ENCODE data around the gene TBXA2R. TPM values are rescaled to one million over a fixed set of nuclear protein-coding genes. Genes with fewer than 3 reads are reported as not detected.
"Not testable (repeated sequence)": the region's sequence is repeated elsewhere in the genome, so short reads cannot be mapped to it uniquely, and the experiment has no call there.

The TBXA2R gene
- total RNA-seq: 1 to 10 TPM; 2.6 to 2.8 TPM

- H3K27ac Mint-ChIP-seq: no peak within 1 kb of the TSS
- peak; percentile 62 for DNase-seq
- no peaks in the 10 kb centered on the region for H3K27me3 Mint-ChIP-seq (ENCODE audit: low read depth)
- ATAC-seq: peak; percentile 47
- ChIA-PET CTCF (no interaction called here), POLR2A (no interaction called here)
- H3K4me1 Mint-ChIP-seq (ENCODE audit: low read depth): peaks cover 19% of the 10 kb centered on the region
- peaks cover 5% of the 10 kb centered on the region for H3K36me3 Mint-ChIP-seq (ENCODE audit: low read depth)
- H3K4me3 Mint-ChIP-seq: peak within 1 kb of the TSS; percentile 37
- no peaks in the 10 kb centered on the region for H3K9me3 Mint-ChIP-seq (ENCODE audit: insufficient read depth)
Measured at GRCh38 chr19:3606690-3607289, at the start of gene TBXA2R. TBXA2R (minus strand) TSS chr19:3606875; CDS start chr19:3600634, 6,241 bp downstream.

- ChIA-PET POLR2A (no interaction called here), CTCF (no interaction called here)
- no peaks in the 10 kb centered on the region for H3K27me3 Mint-ChIP-seq (ENCODE audit: low read depth)
- H3K36me3 Mint-ChIP-seq (ENCODE audit: low read depth): peaks cover 9% of the 10 kb centered on the region
- no peak overlapping the region for H3K27ac Mint-ChIP-seq
- H3K4me1 Mint-ChIP-seq (ENCODE audit: low read depth): peaks cover 5% of the 10 kb centered on the region
- no peaks in the 10 kb centered on the region for H3K9me3 Mint-ChIP-seq (ENCODE audit: insufficient read depth)
- H3K4me3 Mint-ChIP-seq: no peak overlapping the region
- DNase-seq (no peak), ATAC-seq (no peak)
Measured at GRCh38 chr19:3656073-3656746, 49.5 kb upstream of the TBXA2R start.

- H3K27me3 Mint-ChIP-seq (ENCODE audit: low read depth): no peaks in the 10 kb centered on the region
- no peaks in the 10 kb centered on the region for H3K9me3 Mint-ChIP-seq (ENCODE audit: insufficient read depth)
- no peak overlapping the region for H3K4me3 Mint-ChIP-seq
- H3K36me3 Mint-ChIP-seq (ENCODE audit: low read depth): peaks cover 7% of the 10 kb centered on the region
- ATAC-seq (no peak), DNase-seq (no peak)
- H3K4me1 Mint-ChIP-seq (ENCODE audit: low read depth): peaks cover 5% of the 10 kb centered on the region
- ChIA-PET CTCF (interaction anchor here (1.4 kb wide), 1 partner anchor 11 kb away, joined by 3 read pairs; no protein-coding TSS in a partner anchor), POLR2A (no interaction called here)
- H3K27ac Mint-ChIP-seq: no peak overlapping the region
Measured at GRCh38 chr19:3655402-3656072, 48.9 kb upstream of the TBXA2R start.

- POLR2A ChIA-PET: interaction anchor here (0.6 kb wide), 1 partner anchor 870 kb away, joined by 4 read pairs; no protein-coding TSS in a partner anchor
- CTCF ChIA-PET: interaction anchor here (0.6 to 1.4 kb wide), 3 partner anchors 12 to 71 kb away, joined by 3 read pairs; no protein-coding TSS in a partner anchor
- Mint-ChIP-seq H3K4me3 (no peak overlapping the region), H3K4me1 (ENCODE audit: low read depth) (peaks cover 5% of the 10 kb centered on the region), H3K27ac (no peak overlapping the region), H3K9me3 (ENCODE audit: insufficient read depth) (no peaks in the 10 kb centered on the region), H3K27me3 (ENCODE audit: low read depth) (no peaks in the 10 kb centered on the region), H3K36me3 (ENCODE audit: low read depth) (peaks cover 7% of the 10 kb centered on the region)
- ATAC-seq: no peak
- no peak for DNase-seq
Measured at GRCh38 chr19:3653865-3654513, 47.3 kb upstream of the TBXA2R start.

- H3K4me3 Mint-ChIP-seq: no peak overlapping the region
- no peak for DNase-seq
- POLR2A ChIA-PET: no interaction called here
- ATAC-seq: no peak
- CTCF ChIA-PET: no interaction called here
- no peaks in the 10 kb centered on the region for H3K27me3 Mint-ChIP-seq (ENCODE audit: low read depth)
- H3K27ac Mint-ChIP-seq: no peak overlapping the region
- H3K9me3 Mint-ChIP-seq (ENCODE audit: insufficient read depth): no peaks in the 10 kb centered on the region
- H3K4me1 Mint-ChIP-seq (ENCODE audit: low read depth): peaks cover 5% of the 10 kb centered on the region
- H3K36me3 Mint-ChIP-seq (ENCODE audit: low read depth): peaks cover 5% of the 10 kb centered on the region
Measured at GRCh38 chr19:3653081-3653795, 46.6 kb upstream of the TBXA2R start.

- Mint-ChIP-seq H3K4me1 (ENCODE audit: low read depth) (peaks cover 5% of the 10 kb centered on the region), H3K4me3 (no peak overlapping the region), H3K27me3 (ENCODE audit: low read depth) (no peaks in the 10 kb centered on the region), H3K9me3 (ENCODE audit: insufficient read depth) (no peaks in the 10 kb centered on the region), H3K36me3 (ENCODE audit: low read depth) (peaks cover 4% of the 10 kb centered on the region), H3K27ac (no peak overlapping the region)
- ChIA-PET POLR2A (no interaction called here), CTCF (no interaction called here)
- ATAC-seq: no peak
- no peak for DNase-seq
Measured at GRCh38 chr19:3652422-3652821, 45.7 kb upstream of the TBXA2R start.

GRCh38 chr19:3651684-3652083 is 45.0 kb upstream of the TBXA2R start:
- Mint-ChIP-seq H3K27ac (no peak overlapping the region), H3K4me3 (no peak overlapping the region), H3K27me3 (ENCODE audit: low read depth) (no peaks in the 10 kb centered on the region), H3K4me1 (ENCODE audit: low read depth) (peaks cover 5% of the 10 kb centered on the region), H3K9me3 (ENCODE audit: insufficient read depth) (no peaks in the 10 kb centered on the region), H3K36me3 (ENCODE audit: low read depth) (no peaks in the 10 kb centered on the region)
- DNase-seq (no peak), ATAC-seq (no peak)
- ChIA-PET POLR2A (no interaction called here), CTCF (no interaction called here)

GRCh38 chr19:3649888-3650287 is 43.2 kb upstream of the TBXA2R start:
- POLR2A ChIA-PET: no interaction called here
- no peak overlapping the region for H3K4me3 Mint-ChIP-seq

GRCh38 chr19:3648037-3648905 is 41.6 kb upstream of the TBXA2R start:
- Mint-ChIP-seq H3K27ac (no peak overlapping the region), H3K9me3 (ENCODE audit: insufficient read depth) (no peaks in the 10 kb centered on the region)
- no peak for ATAC-seq

More at GRCh38 chr19:3649888-3650287, 43.2 kb upstream of the TBXA2R start:
- H3K36me3 Mint-ChIP-seq (ENCODE audit: low read depth): no peaks in the 10 kb centered on the region
- DNase-seq: no peak
- peaks cover 5% of the 10 kb centered on the region for H3K4me1 Mint-ChIP-seq (ENCODE audit: low read depth)
- H3K27me3 Mint-ChIP-seq (ENCODE audit: low read depth): no peaks in the 10 kb centered on the region
- CTCF ChIA-PET: no interaction called here
- no peak overlapping the region for H3K27ac Mint-ChIP-seq
- H3K9me3 Mint-ChIP-seq (ENCODE audit: insufficient read depth): no peaks in the 10 kb centered on the region
- ATAC-seq: no peak

GRCh38 chr19:3647102-3647501 is 40.4 kb upstream of the TBXA2R start:
- CTCF ChIA-PET; H3K27ac Mint-ChIP-seq; H3K4me3 Mint-ChIP-seq; H3K36me3 Mint-ChIP-seq (ENCODE audit: low read depth); DNase-seq; ATAC-seq; H3K4me1 Mint-ChIP-seq (ENCODE audit: low read depth); H3K9me3 Mint-ChIP-seq (ENCODE audit: insufficient read depth); H3K27me3 Mint-ChIP-seq (ENCODE audit: low read depth); POLR2A ChIA-PET: not testable (repeated sequence)

More at GRCh38 chr19:3648037-3648905, 41.6 kb upstream of the TBXA2R start:
- H3K4me1 Mint-ChIP-seq (ENCODE audit: low read depth): peaks cover 1% of the 10 kb centered on the region
- H3K4me3 Mint-ChIP-seq: no peak overlapping the region
- H3K36me3 Mint-ChIP-seq (ENCODE audit: low read depth): no peaks in the 10 kb centered on the region
- H3K27me3 Mint-ChIP-seq (ENCODE audit: low read depth): no peaks in the 10 kb centered on the region
- ChIA-PET CTCF (no interaction called here), POLR2A (no interaction called here)
- no peak for DNase-seq
